ENCODE measurements around the gene RASA3.
"Not testable (repeated sequence)": the region's sequence is repeated elsewhere in the genome, so short reads cannot be mapped to it uniquely, and the experiment has no call there.

RASA3 gene

DNA sequence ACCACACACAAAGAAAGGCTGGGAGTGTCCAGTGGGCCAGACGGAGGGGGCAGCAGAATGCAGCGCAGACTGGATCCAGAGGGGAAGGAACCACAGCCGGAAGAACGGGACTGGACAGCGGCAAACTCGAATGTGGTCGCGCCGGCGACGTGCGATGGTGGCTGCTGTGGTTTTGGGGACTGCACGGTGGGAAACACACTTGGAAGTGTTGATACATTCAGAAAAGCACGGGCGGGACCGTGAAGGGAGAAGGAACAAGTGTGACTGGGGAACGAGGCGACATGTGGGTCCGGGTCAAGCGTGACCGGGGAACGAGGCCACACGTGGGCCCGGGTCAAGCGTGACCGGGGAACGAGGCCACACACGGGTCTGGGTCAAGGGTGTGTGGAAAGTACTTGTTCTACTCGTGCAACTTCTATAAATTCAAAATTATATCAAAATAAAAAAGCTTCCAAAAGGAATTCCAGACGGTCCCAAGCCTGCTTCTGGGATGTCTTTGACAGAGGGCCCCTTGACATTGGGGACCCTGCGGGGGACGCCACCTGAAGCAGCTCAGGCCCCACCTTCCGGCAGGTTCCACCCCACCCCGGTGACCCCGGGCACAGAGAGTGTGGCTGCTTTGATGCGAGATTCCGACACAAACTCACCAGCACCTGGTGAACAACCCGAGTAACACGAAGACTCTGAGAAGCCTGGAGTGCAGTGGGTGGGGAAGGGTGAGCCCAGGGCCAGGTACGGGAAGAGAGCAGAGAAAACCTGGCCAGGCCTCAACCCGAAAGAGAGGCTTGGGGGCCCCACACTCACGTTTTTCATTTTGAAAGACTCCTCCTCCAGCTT, 133.4 kb downstream of the RASA3 start:
- DNase-seq, result no peak

DNA sequence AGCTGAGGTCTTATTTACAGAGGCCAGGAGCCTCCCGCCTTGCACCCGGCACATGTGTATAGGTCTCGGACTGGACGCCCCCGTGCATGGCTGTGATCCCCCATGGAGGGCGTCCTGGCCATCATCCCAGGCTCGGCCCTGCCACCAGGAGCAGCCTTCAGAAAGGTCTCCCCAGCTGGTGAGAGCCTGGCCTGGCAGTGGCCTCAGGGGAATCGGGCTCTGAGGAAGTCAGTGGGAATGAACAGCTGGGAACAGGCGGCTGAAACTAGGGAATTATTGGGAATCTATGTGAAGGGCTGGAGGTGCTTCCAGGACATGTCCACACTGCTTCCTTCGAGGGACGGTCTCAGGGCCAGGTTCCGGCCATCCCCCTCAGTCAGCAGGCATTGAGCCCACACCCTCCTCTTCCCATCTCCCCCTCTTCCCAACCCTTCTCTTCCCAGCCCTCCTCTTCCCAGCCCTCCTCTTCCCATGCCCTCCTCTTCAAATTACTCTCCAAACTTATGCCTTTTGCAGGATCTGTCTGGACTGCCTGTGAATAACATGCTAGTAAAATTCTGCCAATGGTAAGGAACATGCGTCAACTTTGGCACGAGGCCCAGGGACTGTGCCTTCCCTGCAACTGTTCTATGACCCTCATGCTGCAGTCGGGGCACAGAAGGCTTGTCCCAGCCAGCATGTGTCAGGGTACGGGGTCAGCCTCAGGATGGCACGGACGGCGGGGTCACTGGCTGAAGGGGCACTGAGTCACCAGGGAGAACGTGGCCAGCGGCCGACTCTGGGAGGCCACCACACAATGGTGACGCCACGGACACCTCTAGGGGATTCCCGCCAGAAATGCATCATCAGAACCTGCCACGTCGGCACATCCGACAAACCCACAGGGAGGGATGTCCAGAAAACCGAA, 134.3 kb downstream of the RASA3 start:
- no peak for DNase-seq

DNA sequence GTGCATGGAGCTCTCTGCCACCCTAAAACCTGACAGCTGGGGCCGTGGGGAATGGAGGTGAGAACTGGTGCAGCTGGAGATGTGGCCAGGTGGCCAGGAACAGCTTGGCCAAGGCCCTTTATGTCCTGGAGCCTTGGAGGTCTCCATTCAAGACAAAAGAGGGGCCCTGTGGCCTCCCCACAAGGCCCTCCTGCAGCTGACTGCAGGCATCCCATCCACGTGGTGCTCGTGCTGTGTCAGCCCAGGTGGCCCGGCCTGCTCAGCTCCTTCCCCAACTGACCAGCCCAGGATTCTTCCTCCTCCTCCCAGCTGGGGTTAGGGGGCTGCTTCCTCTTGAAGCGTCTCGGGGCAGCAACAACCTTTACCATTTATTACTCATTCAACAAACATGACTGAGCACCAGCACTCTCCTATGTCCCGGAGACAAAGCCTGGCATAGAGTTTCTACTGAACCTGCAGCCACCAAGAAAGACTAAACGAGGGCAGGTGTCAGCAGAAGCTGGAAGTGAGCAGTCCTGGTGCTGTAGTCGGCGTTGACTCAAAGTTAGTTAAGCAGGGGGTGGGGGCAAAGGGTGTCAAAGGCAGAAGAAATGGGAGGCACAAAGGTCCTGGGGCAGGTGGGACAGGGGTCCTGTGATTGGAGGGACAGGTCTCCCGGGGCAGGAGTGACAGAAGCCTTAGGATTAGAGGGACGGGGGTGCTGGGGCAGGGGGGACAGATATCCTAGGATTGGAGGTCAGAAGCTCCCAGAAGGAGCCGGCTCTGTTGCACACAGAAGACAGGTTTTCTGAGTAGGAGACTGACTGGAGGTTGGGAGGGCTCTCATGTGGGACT, 135.3 kb downstream of the RASA3 start:
- no peak for DNase-seq

DNA sequence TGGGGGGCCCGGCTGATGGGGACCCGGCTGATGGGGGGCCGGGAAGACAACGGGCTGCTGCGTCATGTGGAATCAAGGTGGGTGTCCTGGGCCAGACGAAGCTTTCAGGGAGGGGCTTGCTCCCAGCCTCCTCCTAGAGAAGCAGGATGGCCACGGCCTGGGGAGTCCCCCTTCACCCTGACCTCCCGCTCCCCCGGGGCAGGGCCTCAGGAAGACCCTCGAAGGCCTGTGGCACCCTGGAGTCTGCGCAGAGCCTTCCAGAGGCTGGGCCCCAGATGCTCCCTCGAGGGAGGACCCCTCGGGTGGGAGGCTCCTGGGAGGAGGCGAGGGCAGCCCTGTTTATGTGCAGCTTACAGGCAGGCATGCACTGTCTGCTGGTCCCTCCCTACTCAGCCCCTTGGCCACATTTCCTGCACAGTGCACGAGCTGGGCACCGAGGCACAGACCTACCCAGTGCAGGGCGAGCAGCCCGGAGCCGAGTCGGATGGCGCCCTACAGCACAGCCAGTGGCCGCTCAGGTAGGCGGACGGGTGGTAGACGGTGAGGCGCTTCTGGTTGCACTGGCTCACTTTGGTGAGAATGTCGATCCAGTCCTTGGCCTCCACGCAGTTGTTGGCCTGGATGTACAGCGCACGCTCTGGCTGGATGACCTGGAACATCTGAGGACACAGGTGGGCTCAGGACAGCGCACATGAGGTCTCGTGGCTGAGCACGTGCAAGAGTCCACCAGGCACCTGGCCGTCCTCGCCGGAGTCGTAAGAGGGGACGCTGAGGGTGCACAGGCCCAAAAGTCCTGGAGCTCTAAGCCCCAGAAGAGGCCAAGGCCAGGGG, 136.1 kb downstream of the RASA3 start:
- DNase-seq, result no peak

DNA sequence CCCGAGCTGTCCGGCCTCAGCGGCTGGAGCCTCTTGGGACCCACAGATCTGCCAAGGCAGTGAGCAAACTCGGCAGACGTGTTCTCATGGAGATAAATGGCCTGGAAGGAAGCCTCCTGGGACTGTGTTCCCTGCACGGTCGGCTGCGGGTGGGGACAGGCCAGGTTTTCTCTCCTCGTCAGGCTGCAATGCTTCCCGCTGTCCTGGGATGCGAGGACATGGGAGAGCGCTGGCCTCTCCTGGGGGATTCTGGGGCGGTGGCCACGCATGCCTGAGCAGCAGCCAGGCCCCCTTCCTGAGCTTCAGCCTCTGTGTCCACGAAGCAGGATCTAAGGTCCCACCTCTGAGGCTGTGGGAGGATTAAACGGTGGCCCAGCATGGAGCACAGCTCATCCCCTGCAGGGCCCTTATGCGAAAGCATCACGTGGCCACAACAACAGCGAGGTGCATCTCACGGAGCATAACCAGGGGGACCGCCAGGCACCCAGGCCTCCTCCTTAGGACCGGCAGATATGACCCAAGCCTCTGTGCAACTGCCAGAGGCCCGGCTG, 137.3 kb downstream of the RASA3 start:
- no peak for DNase-seq

DNA sequence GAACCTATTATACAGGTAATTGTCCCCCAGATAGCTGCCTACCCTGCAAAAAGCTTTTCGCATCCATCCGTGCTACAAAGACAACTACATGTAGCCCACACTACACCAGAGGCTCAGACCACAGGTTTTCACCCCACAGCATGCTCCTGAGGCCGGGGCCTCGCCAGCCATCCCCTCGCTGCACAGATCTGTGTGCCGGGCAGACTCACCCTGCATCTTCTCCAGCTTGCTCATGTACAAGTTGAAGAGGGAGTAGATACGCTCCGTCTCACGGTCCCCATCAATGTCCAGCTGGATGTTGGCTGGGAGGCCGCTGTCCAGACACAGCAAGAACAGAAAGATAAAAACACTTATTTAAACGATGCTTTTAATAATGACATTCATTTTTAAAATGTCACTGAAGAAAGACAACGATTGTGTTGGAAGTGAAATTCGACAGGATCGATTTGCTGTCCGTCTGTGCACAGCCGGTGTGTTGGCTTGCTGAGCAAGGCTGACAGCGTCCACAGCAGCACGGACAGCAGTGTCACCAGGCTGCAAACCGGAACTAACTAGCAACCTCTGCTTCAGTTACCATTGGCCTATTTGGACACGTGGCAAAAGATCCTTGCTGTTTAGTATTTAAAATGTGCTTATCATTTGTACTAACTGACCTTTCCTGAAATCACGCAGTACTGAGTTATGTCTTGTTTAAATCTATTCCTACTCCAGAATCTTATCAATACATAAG, 140.0 kb downstream of the RASA3 start:
- no peak for DNase-seq

DNA sequence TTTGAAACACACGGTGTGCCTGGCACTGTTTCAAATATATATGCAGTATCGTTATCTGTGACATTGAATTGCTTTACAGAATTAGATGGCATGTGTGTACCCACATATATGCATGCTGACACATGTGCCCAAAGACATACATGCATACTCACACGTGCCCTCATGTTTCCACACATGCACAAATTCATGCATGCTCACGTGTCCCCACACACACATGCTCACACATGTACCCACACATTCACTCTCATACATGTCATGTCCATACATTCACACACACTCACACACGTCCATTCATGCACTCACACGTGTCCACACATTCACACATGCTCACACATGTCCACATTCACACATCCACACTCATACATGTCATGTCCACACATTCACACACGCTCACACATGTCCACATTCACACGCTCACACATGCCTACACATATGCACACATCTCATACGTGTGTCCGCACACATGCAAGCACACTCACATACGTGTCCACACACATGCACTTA, 140.7 kb downstream of the RASA3 start:
- DNase-seq, result no peak

DNA sequence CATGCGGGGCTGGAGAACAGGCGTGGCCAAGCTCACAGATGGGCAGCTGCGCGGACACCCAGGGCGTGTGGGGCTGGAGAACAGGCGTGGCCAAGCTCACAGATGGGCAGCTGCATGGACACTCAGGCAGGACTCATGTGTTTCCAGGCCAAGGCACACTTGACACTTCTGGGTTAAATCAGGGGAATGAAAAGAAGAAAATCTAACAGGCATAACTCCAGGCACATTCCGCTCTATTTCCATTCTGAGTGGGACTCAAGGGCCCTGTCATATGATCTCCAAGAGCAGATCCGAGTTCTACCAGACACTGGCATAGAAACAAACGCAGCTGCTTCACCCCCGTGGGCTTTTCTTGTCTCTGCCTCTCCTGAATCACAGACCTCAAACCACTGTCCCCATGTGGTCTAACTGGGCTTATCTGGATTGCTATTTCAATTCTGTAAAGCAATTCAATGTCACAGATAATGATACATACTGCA, 141.2 kb downstream of the RASA3 start:
- no peak for DNase-seq

DNA sequence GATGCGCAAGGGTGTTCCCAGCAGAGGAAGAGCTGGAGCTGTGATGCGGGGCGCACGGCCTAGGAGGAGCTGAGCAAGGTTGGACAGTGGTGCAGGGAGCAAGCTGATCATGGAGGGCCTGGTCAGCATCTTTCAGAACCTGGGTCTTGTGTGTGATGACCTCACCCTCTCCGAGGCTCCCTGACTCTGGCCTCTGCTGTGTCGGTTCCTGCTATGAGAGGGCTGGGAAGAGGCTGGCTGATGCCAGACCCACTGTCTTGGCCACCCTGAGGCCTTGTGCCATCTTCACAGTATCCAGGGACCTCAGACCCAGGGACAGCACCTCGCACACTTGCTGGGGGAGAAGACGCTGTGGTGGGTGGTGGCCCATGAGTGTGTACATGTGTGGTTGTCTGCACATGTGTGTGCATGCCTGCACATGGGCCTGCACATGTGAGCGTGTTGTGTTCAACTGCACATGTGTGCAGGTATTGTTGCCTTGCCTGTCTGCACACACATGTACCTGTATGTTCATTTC, 142.0 kb downstream of the RASA3 start:
- DNase-seq, result no peak

DNA sequence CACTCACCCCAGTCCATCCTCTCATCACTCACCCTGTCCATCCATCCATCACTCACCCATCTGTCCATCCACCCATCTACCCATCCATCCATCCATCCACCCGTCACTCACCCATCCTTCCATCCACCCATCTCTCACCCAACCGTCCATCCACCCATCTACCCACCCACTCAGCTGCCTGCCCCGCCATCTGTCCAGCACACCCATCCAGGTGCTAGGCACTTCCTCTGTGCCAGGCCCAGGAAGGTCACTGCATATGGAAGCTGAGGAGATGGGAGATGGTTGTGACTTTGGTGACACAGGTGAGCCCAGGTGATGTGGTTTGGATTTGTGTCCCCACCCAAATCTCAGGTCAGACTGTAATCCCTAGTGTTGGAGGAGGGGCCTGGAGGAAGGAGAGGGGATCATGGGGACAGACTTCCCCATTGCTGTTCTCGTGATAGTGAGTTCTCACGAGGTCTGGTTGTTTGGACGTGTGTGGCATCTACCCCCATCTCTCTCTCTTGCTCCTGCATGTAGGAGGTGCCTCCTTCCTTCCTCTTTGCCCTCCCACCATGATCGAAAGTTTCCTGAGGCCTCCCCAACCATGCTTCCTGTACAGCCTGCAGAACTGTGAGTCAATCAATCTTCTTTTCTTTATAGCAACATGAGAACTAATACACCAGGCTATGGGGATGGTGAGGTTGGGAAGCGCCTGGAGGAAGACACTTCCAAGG, 142.7 kb downstream of the RASA3 start:
- no peak for DNase-seq

DNA sequence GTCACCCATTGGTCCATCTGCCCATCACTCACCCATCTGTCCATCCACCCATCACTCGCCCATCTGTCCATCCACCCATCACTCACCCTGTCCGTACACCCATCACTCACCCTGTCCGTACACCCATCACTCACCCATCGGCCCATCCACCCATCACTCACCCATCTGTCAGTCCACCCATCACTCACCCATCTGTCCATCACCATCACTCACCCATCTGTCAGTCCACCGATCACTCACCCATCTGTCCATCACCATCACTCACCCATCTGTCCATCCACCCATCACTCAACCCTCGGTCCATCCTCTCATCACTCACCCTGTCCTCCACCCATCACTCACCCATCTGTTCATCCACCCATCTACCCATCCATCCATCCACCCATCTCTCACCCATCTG, 143.6 kb downstream of the RASA3 start:
- not testable (repeated sequence) for DNase-seq

DNA sequence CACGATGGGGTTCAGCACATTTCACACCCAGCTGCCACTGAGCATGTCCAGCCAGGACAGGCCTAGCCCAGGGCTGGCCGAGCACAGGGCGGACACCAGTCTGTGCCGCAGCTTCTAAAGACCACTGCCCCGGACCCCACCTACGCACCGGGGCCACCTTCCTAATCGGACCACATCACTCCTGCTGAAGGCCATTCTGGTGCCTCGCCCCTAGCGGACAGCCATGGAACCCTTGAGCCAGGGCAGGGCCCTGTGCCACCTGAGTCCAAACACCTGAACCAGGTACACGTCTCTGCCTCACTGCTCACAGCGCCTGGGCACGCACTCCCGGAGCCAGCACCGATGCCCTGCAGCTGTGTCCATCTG, 150.1 kb downstream of the RASA3 start:
- DNase-seq, result no peak

DNA sequence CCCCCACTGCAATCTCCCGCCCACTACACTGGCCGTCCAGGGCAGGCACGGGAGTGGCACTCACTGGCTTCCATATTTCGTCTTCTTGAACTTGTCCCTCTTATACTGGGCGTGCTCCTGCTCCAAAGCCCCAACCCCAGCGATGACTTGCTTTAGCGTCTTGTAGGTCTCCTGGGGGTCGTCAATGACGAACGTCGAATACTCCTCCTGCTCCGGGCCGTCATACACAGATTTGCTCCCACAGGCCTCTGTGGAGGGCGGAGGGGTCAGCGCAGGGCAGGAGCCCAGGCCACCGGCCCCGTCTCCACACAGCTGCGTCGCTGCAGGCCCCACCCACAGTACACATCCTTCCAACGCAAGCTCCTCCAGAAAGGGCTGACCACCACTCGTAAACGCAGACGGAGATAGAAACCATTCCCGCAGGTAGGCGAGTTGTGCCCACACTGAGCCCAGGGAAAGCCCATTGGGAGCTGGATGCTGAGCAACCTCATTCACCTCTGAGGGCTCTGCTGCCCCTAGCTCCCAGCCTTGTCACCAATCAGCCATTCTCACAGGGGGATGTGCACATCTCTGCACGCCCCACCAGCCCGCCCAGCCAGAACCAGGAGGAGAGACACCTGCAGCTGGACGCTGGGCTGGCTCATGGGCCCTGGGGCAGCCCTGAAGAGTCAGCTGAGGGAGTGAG, 150.7 kb downstream of the RASA3 start:
- DNase-seq, result no peak

DNA sequence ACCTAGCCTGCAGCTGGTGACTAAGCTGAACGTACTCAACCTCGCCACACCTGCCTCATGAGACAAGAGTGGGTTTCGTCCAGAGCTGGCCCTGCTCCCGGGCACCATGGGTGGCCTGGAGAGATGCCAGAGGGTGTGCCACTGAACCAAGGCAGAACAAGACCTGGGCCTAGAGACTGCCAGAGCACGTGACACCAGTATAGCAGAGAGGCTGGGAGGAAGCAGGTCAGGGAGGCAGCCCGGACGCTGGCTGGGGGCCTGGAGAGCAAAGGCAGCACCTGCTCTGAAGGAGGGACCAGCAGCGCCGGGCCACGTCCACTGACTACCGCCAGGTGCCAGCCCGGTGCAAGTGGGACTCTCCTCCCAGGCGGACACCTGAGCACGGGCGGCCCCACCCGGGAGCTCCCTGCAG, 151.2 kb downstream of the RASA3 start:
- no peak for DNase-seq

DNA sequence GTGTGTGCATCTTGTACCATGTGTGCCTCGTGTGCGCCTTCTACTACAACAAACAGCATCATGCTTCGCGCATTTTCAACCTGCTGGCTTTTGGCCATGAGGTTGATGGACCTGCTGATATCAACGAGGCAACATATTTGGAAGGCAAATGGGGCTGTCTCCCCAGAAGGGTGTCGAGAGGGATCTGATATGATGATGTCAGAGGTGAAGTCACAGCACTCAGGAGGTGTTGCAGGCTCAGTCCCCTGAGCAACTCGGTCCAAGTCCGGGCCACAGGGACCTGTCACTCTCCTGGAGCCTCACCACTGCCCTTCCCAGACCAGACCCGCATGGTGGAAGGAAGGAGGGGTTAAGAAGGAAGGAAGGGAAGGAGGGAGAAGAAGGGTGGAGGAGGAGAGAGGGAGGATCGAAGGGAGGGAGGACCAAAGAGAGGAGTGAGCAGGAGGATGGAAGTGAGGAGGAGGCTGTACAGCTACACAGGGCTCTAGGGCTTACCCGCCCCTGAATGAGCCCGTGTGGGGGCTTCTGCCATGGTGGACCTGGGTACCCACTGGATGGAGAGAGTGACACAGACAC, 151.8 kb downstream of the RASA3 start:
- no peak for DNase-seq

DNA sequence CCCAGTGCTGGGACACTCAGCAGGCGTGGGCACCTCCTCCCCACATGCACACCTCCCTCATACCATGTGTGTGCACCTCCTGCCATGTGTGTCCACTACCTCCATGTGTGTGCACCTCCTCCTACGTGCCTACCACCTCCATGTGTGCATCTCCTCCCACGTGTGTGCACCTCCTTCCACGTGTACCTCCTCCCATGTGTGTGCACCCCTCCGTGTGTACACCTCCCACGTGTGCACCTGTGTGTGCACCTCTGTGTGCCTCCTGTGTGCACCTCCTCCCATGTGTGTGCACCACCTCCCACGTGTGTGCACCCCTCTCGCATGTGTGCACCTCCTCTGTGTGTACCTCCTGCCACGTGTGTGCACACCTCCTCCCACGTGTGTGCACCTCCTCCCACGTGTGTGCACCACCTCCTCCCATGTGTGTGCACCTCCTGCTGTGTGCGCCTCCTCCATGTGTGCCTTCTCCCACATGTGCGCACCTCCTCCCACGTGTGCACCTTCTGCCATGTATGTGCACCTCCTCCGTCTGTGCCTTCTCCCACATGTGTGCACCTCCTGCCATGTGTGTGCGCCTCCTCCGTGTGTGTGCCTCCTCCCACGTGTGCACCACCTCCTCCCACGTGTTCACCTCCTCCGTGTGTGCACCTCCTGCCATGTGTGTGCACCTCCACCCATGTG, 152.5 kb downstream of the RASA3 start:
- DNase-seq, result no peak

DNA sequence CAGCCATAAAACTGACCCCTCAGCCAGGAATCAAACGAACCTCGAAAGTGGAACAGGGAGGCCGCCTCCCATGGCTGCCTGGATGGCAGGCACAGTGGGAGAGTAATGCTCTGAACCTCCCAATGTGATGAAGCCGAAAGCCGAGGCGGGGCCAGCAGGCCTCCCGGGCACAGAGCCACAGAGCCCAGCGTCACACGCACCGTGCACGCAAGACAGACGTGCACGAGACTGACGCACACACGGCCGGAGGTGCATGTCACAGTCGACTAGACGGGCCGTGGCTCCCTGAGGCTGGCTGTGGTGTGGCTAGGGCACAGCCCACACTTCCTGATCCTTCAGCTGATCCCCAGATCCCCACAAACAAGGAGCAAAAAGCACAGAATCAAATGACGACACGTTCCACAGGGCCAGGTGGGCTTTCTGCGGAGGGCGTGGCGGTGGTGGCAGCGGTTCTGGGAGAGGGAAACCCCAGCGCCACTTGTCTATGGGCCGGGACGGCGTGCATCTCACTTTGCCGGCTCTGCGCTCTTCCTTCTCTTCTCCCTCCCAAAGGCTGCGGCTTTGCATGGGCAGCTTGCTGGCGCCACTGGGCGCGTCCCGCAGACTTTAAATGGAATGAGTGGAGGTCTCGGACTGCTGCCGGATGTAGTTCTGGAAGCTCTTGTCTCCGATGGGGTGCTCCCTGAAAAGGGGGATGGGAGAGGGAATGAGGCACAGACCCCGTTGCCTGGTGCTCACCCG, 153.5 kb downstream of the RASA3 start:
- no peak for DNase-seq

DNA sequence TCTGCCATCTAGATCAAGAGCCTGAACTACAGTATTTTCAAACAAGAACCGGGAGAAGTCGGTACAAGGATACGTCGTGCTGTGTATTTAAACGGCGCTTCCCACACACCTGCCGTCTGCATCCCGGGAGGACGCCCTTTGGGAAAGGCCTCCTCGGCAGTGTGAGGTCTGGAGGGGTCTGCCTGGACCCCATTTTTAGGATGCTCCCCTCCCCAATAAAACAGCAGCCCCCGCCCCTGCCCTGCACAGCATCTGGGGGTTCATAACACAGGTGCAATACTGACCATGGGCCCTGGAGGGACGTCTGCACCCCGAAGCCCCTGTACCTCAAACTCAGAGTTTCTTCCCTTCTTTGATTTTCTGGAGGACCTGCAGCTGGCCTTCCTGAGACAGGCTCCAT, 154.4 kb downstream of the RASA3 start:
- no peak for DNase-seq

Measured in activated CD4-positive, alpha-beta T cell treated with anti-CD3 and anti-CD28 coated beads for 4 hours (primary cell).